ENCODE results near the gene STOML2.

Gene STOML2

DNA sequence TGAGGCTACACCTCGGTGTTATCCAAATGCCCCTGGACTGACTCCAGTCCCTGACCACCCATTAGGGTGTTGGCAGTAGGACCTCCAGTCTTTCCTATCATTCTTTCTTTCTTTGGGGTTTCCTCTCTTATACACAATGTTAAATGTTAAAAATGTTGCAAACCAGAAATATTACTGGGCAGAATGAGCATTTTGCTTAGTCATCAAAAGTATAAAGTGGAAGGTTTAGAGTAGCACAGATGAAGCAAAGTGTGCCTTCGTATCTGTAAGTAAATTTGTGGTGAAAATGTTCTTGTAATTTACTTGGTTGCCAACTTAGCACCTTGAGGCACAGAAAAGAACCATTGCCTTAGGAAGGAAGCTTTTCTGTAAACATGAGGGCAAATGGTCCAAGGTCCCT lies 37.2 kb upstream of the STOML2 start:
- no peak overlapping the region for H3K9ac ChIP-seq (ENCODE audit: low read length)
- H3K27ac ChIP-seq (ENCODE audit: low read length) = no peak overlapping the region
- H3F3A ChIP-seq (ENCODE audit: insufficient read depth, low read length) = no peaks in the 10 kb centered on the region
- no peaks in the 10 kb centered on the region for H3K9me3 ChIP-seq (replicated peaks; ENCODE audit: insufficient read depth, low read length)
- no peaks in the 10 kb centered on the region for H3K9me2 ChIP-seq (replicated peaks; ENCODE audit: insufficient read depth, low read length)
- peak overlapping the region; percentile 55 for H2AFZ ChIP-seq (ENCODE audit: low read length)
- H3K4me3 ChIP-seq (ENCODE audit: low read length) = no peak overlapping the region
- peak overlapping the region; percentile 40; the same call in 1 of the 2 replicates for H3K4me2 ChIP-seq (ENCODE audit: low read depth, low read length)
- H3K36me3 ChIP-seq (replicated peaks; ENCODE audit: insufficient read depth, low read length) = no peaks in the 10 kb centered on the region
- TF ChIP-seq EZH2phosphoT487 (IDR thresholded peaks at IDR 0.05; ENCODE audit: low read length) = no peak
- no peak for TF ChIP-seq EZH2 (optimal IDR thresholded peaks at IDR 0.05; ENCODE audit: low read depth, low read length)
- TF ChIP-seq, protein P1, sequence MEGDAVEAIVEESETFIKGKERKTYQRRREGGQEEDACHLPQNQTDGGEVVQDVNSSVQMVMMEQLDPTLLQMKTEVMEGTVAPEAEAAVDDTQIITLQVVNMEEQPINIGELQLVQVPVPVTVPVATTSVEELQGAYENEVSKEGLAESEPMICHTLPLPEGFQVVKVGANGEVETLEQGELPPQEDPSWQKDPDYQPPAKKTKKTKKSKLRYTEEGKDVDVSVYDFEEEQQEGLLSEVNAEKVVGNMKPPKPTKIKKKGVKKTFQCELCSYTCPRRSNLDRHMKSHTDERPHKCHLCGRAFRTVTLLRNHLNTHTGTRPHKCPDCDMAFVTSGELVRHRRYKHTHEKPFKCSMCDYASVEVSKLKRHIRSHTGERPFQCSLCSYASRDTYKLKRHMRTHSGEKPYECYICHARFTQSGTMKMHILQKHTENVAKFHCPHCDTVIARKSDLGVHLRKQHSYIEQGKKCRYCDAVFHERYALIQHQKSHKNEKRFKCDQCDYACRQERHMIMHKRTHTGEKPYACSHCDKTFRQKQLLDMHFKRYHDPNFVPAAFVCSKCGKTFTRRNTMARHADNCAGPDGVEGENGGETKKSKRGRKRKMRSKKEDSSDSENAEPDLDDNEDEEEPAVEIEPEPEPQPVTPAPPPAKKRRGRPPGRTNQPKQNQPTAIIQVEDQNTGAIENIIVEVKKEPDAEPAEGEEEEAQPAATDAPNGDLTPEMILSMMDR (IDR thresholded peaks at IDR 0.05; ENCODE audit: low read length) = no peak
- H3K27me3 ChIP-seq (replicated peaks; ENCODE audit: insufficient read depth, low read length) = no peaks in the 10 kb centered on the region
- no peaks in the 10 kb centered on the region for H4K20me1 ChIP-seq (ENCODE audit: insufficient read depth, low read length)
- H3K79me2 ChIP-seq (ENCODE audit: low read length) = no peaks in the 10 kb centered on the region
- no peaks in the 10 kb centered on the region for H3K4me1 ChIP-seq (ENCODE audit: low read length)
- no peak for DNase-seq

DNA sequence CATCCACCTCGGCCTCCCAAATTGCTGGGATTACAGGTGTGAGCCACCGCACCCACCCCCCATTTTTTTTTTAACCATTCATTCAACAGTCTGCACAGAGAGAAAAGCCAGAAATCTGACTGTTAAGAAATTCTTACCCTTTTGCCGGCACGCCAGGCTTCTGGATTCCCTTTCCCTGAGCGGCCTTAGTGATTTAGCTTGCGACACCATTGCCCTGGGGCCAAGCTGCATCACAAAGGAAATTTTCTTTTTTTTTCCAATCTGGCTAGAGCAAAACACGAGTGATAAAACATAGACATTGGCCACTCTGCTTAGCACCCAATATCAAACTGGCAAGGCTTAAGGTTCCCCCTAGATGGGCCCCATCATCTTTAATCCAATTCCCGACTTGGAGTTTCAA lies 33.9 kb upstream of the STOML2 start:
- no peaks in the 10 kb centered on the region for H3K79me2 ChIP-seq (ENCODE audit: low read length)
- H3K9ac ChIP-seq (ENCODE audit: low read length) = no peak overlapping the region
- H3K9me3 ChIP-seq (replicated peaks; ENCODE audit: insufficient read depth, low read length) = no peaks in the 10 kb centered on the region
- no peaks in the 10 kb centered on the region for H3K27me3 ChIP-seq (replicated peaks; ENCODE audit: insufficient read depth, low read length)
- no peak overlapping the region for H3K4me2 ChIP-seq (ENCODE audit: low read depth, low read length)
- no peak overlapping the region for H3K4me3 ChIP-seq (ENCODE audit: low read length)
- no peak overlapping the region for H3K27ac ChIP-seq (ENCODE audit: low read length)
- H4K20me1 ChIP-seq (ENCODE audit: insufficient read depth, low read length) = no peaks in the 10 kb centered on the region
- H3F3A ChIP-seq (ENCODE audit: insufficient read depth, low read length) = no peaks in the 10 kb centered on the region
- H3K36me3 ChIP-seq (replicated peaks; ENCODE audit: insufficient read depth, low read length) = no peaks in the 10 kb centered on the region
- H2AFZ ChIP-seq (ENCODE audit: low read length) = no peak overlapping the region
- TF ChIP-seq EZH2phosphoT487 (IDR thresholded peaks at IDR 0.05; ENCODE audit: low read length) = no peak
- H3K4me1 ChIP-seq (ENCODE audit: low read length) = peaks cover 13% of the 10 kb centered on the region
- H3K9me2 ChIP-seq (replicated peaks; ENCODE audit: insufficient read depth, low read length) = no peaks in the 10 kb centered on the region
- no peak for DNase-seq

DNA sequence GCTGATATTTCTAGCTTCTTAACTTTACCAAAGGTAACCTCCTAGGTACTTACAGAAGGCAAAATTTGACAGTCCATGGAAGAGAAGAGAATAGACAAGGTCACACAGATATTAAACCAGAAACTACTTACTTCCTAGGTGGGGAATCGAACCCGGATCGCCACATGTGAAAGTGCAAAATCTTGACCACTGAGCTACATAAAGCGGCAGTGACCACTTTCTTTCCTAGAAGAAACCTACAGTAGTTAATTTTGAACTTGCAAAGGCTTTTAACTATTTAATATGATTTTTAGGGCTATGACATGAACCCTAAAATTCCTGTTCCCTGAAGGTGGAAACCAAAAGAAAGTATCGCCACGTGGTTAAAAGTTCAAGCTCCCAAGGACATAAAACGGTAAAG lies 33.1 kb upstream of the STOML2 start:
- Histone ChIP-seq H3K27me3 (replicated peaks; ENCODE audit: insufficient read depth, low read length) (no peaks in the 10 kb centered on the region), H3K36me3 (replicated peaks; ENCODE audit: insufficient read depth, low read length) (no peaks in the 10 kb centered on the region), H3K4me3 (ENCODE audit: low read length) (no peak overlapping the region), H3F3A (ENCODE audit: insufficient read depth, low read length) (no peaks in the 10 kb centered on the region), H2AFZ (ENCODE audit: low read length) (no peak overlapping the region), H4K20me1 (ENCODE audit: insufficient read depth, low read length) (no peaks in the 10 kb centered on the region), H3K4me2 (ENCODE audit: low read depth, low read length) (no peak overlapping the region), H3K27ac (ENCODE audit: low read length) (no peak overlapping the region), H3K4me1 (ENCODE audit: low read length) (peaks cover 13% of the 10 kb centered on the region), H3K9me3 (replicated peaks; ENCODE audit: insufficient read depth, low read length) (no peaks in the 10 kb centered on the region), H3K9ac (ENCODE audit: low read length) (no peak overlapping the region), H3K9me2 (replicated peaks; ENCODE audit: insufficient read depth, low read length) (no peaks in the 10 kb centered on the region), H3K79me2 (ENCODE audit: low read length) (no peaks in the 10 kb centered on the region)
- TF ChIP-seq EZH2 (optimal IDR thresholded peaks at IDR 0.05; ENCODE audit: low read depth, low read length) (no peak), EZH2phosphoT487 (IDR thresholded peaks at IDR 0.05; ENCODE audit: low read length) (no peak)
- TF ChIP-seq, protein P1 (IDR thresholded peaks at IDR 0.05; ENCODE audit: low read length) = no peak
- DNase-seq = no peak

DNA sequence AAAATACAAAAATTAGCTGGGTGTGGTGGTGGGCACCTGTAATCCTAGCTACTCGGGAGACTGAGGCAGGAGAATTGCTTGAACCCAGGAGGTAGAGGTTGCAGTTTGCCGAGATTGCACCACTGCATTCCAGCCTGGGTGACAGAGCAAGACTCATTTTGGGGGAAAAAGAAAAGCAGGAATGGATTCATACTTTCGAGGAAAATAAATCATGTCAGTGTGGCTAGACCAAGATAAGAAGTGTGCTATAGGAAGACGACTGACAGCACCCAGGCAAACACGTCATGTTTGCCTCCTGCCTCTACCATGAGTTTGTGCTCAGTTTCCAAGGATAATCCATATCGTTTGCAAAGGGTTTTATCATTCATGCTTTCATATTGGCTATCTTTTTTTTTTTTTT lies 32.0 kb upstream of the STOML2 start:
- no peaks in the 10 kb centered on the region for H3K9me3 ChIP-seq (replicated peaks; ENCODE audit: insufficient read depth, low read length)
- no peaks in the 10 kb centered on the region for H3K36me3 ChIP-seq (replicated peaks; ENCODE audit: insufficient read depth, low read length)
- no peaks in the 10 kb centered on the region for H3K9me2 ChIP-seq (replicated peaks; ENCODE audit: insufficient read depth, low read length)
- no peaks in the 10 kb centered on the region for H4K20me1 ChIP-seq (ENCODE audit: insufficient read depth, low read length)
- TF ChIP-seq EZH2phosphoT487 (IDR thresholded peaks at IDR 0.05; ENCODE audit: low read length) (no peak), EZH2 (optimal IDR thresholded peaks at IDR 0.05; ENCODE audit: low read depth, low read length) (no peak)
- TF ChIP-seq, protein P1 (IDR thresholded peaks at IDR 0.05; ENCODE audit: low read length) = no peak
- H3K9ac ChIP-seq (ENCODE audit: low read length) = no peak overlapping the region
- peaks cover 13% of the 10 kb centered on the region for H3K4me1 ChIP-seq (ENCODE audit: low read length)
- no peak overlapping the region for H3K4me3 ChIP-seq (ENCODE audit: low read length)
- no peak for DNase-seq
- H3K4me2 ChIP-seq (ENCODE audit: low read depth, low read length) = no peak overlapping the region
- no peaks in the 10 kb centered on the region for H3F3A ChIP-seq (ENCODE audit: insufficient read depth, low read length)
- H3K27me3 ChIP-seq (replicated peaks; ENCODE audit: insufficient read depth, low read length) = no peaks in the 10 kb centered on the region
- no peaks in the 10 kb centered on the region for H3K79me2 ChIP-seq (ENCODE audit: low read length)
- H2AFZ ChIP-seq (ENCODE audit: low read length) = no peak overlapping the region
- H3K27ac ChIP-seq (ENCODE audit: low read length) = no peak overlapping the region
